Psoas muscle (tissue), 8 donors: Measurements from ENCODE around the gene MORN5. TPM values are rescaled to one million over a fixed set of nuclear protein-coding genes. Genes with fewer than 3 reads are reported as not detected.

Experiments
- ATAC-seq, 4 donors: fragments of 200-7000 bp; cut with Tn5 transposase; one replicate each; pipeline ENCODE4 v1.9.1; 2020; ENCODE audit warnings: moderate library complexity in 3 of 4, mild to moderate bottlenecking in 2 of 4
- DNase-seq, 2 donors: peaks; one replicate each; pipeline ENCODE4 v3.0.0-alpha.2; 2020
- H3K27ac ChIP-seq: fragments of 200-600 bp; one replicate; pipeline ENCODE4 v1.8.0; 2022
- H3K27me3 ChIP-seq, 3 donors: fragments of 200-600 bp in 1 of 3; one replicate each; pipeline versions ENCODE4 v1.6.1 to v1.8.0; 2013 to 2022; ENCODE audit warnings: low read length in 2 of 3, mild to moderate bottlenecking in 2 of 3, moderate library complexity in 1 of 3; ENCODE audit not compliant: insufficient read depth in 3 of 3
- H3K36me3 ChIP-seq, 2 donors: fragments of 200-600 bp in 1 of 2; one replicate each; pipeline versions ENCODE4 v1.6.1 to v1.8.0; 2013 to 2022; ENCODE audit warnings: low read depth in 1 of 2, mild to moderate bottlenecking in 1 of 2, moderate library complexity in 1 of 2; ENCODE audit not compliant: insufficient read depth in 1 of 2
- H3K4me1 ChIP-seq: fragments of 200-600 bp; one replicate; pipeline ENCODE4 v1.8.0; 2022
- H3K4me3 ChIP-seq: fragments of 200-600 bp; one replicate; pipeline ENCODE4 v1.8.0; 2022; ENCODE audit warnings: mild to moderate bottlenecking
- H3K9me3 ChIP-seq: fragments of 200-600 bp; one replicate; pipeline ENCODE4 v1.8.0; 2022
- CTCF ChIP-seq: fragments of 200-600 bp; IDR thresholded peaks from one replicate; pipeline ENCODE4 v1.8.0; 2022; ENCODE audit warnings: antibody characterized with exemption
- WGBS, 3 donors: extraction: QIAGEN DNeasy Blood & Tissue Kit; methylation state at CpG; one replicate each; pipeline versions ENCODE4 v1.1.6 to v1.1.7; 2013; 5-methylcytosine and 5-hydroxymethylcytosine counted together
- intact Hi-C, 2 donors: fragments of 100-400 bp; cut with DNase I; formaldehyde crosslinking; loops; one replicate each; pipeline versions ENCODE4 v1.11.0 to v1.14.2; 2022
- polyA plus RNA-seq, 3 donors: library from polyadenylated mRNA; stranded (reverse); fragments of 200-250 nt; gene quantifications; one replicate each; pipeline ENCODE4 v1.2.3, GENCODE V29; 2013
- total RNA-seq, 4 donors: library from RNA; stranded (reverse); fragmentation: NEBNext Ultra II Directional in 2 of 4; extraction: Animal tissue kit (Norgen Biotek cat#: 25700) in 2 of 4; gene quantifications; one replicate each; pipeline versions ENCODE4 v1.2.1 to v1.2.4, GENCODE V29; 2021 to 2023
- donor health status: healthy with polysubstance abuse.
- donor health status: DM: no; HTN: no; CAD: no; lungs with moderate emphysema.
- donor health status: Bipolar disorder and iron deficiency.
- donor health status: healthy.
- donor health status: DM: yes; HTN: yes; CAD: no.
- donor health status: DM: no; HTN: no; CAD: no.
- donor health status: DM: no; HTN: no; CAD: no.
- donor health status: DM: yes; HTN: yes; CAD: no.

MORN5 gene
- total and polyA plus RNA-seq, 7 donors: not detected

- 82 to 88% (median 86%) methylated on average over 8 of the region's 8 CpGs for WGBS, 3 donors
- TF ChIP-seq CTCF: no peak
- intact Hi-C loops: no loop called here
- Histone ChIP-seq H3K36me3 (no peaks in the 10 kb centered on the region), H3K9me3 (no peaks in the 10 kb centered on the region), H3K4me3 (no peak overlapping the region), H3K27me3 (peaks cover 0 to 9% (median 2%) of the 10 kb centered on the region in 3 donors), H3K27ac (no peak overlapping the region), H3K4me1 (no peaks in the 10 kb centered on the region)
- no peak for ATAC-seq
- DNase-seq: no peak
These were observed 27.2 kb downstream of the MORN5 start for GRCh38 chr9:122186777-122187470.

GRCh38 chr9:122188369-122188768, 28.7 kb downstream of the MORN5 start:
- no peaks in the 10 kb centered on the region for H3K36me3 ChIP-seq
- no peak overlapping the region for H3K4me3 ChIP-seq
- no peak for DNase-seq
- no peaks in the 10 kb centered on the region for H3K27me3 ChIP-seq
- no peaks in the 10 kb centered on the region for H3K9me3 ChIP-seq
- H3K4me1 ChIP-seq: no peaks in the 10 kb centered on the region
- TF ChIP-seq CTCF: no peak
- 72 to 78% (median 76%) methylated on average over 6 of the region's 6 CpGs for WGBS, 3 donors
- intact Hi-C loops: loop anchor here in 1 of 2 donors (1.0 kb wide), 1 partner anchor 124 kb away; no protein-coding TSS in a partner anchor
- ATAC-seq: no peak
- no peak overlapping the region for H3K27ac ChIP-seq

- Histone ChIP-seq H3K27ac (no peak overlapping the region), H3K4me1 (no peaks in the 10 kb centered on the region), H3K36me3 (no peaks in the 10 kb centered on the region), H3K27me3 (no peaks in the 10 kb centered on the region), H3K9me3 (no peaks in the 10 kb centered on the region), H3K4me3 (no peak overlapping the region)
- DNase-seq: no peak
- TF ChIP-seq CTCF: no peak
- intact Hi-C loops: no loop called here
- no peak for ATAC-seq
- 78 to 83% (median 83%) methylated on average over 12 of the region's 12 CpGs for WGBS, 3 donors
These were observed 31.1 kb downstream of the MORN5 start for GRCh38 chr9:122190597-122191381.

- Histone ChIP-seq H3K9me3 (no peaks in the 10 kb centered on the region), H3K4me3 (no peak overlapping the region), H3K27me3 (no peaks in the 10 kb centered on the region), H3K27ac (no peak overlapping the region), H3K4me1 (no peaks in the 10 kb centered on the region), H3K36me3 (no peaks in the 10 kb centered on the region)
- intact Hi-C loops: no loop called here
- ATAC-seq: no peak
- DNase-seq: no peak
- 63 to 68% (median 63%) methylated on average over 11 of the region's 11 CpGs for WGBS, 3 donors
- TF ChIP-seq CTCF: no peak
These were observed 31.9 kb downstream of the MORN5 start for GRCh38 chr9:122191584-122191983.
